ENCODE results near the gene CSNK1D. TPM values are rescaled to one million over a fixed set of nuclear protein-coding genes. Genes with fewer than 3 reads are reported as not detected.
A peak's percentile ranks its signal among the peaks of the same experiment; 100 is the strongest.

The CSNK1D gene
- total and polyA plus RNA-seq, 4 donors = 72.7 to 160 (median 123) TPM

GRCh38 chr17:82297280-82297713 is 23.8 kb upstream of the CSNK1D start:
- 13 to 29% methylated on average over 19 of the region's 19 CpGs for WGBS, 2 donors
- Histone ChIP-seq H3K36me3 (ENCODE audit: control insufficient read depth in 4 of 4, insufficient read depth in 4 of 4, low read length in 4 of 4) (no peaks in the 10 kb centered on the region), H3K27ac (ENCODE audit: low read depth in 1 of 2, low read length in 1 of 2) (peak overlapping the region; percentile 63 to 93), H3K27me3 (ENCODE audit: control insufficient read depth in 3 of 3, insufficient read depth in 3 of 3, low read length in 2 of 3) (no peaks in the 10 kb centered on the region), H3K4me1 (ENCODE audit: control insufficient read depth in 5 of 5, insufficient read depth in 5 of 5, low read length in 5 of 5) (peaks cover 7 to 21% (median 11%) of the 10 kb centered on the region in 5 donors), H3K9ac (ENCODE audit: insufficient read depth in 1 of 2, low read length in 2 of 2) (peak overlapping the region in 1 of 2 donors; percentile 68), H3K4me3 (no peak overlapping the region), H3K9me3 (ENCODE audit: control insufficient read depth in 4 of 4, insufficient read depth in 3 of 4, low read length in 3 of 4) (no peaks in the 10 kb centered on the region)
- TF ChIP-seq CTCF (IDR thresholded peaks at IDR 0.05; ENCODE audit: control extremely low read depth, extremely low read depth) = no peak
- peak in 1 of 3 donors; percentile 51 for DNase-seq
- peak; percentile 4 for ATAC-seq (ENCODE audit: insufficient read depth, low FRiP score)

- H3K9me3 ChIP-seq (ENCODE audit: control insufficient read depth in 4 of 4, insufficient read depth in 3 of 4, low read length in 3 of 4) = no peaks in the 10 kb centered on the region
- DNase-seq = no peak
- no peak for ATAC-seq (ENCODE audit: insufficient read depth, low FRiP score)
- no peak for TF ChIP-seq CTCF (IDR thresholded peaks at IDR 0.05; ENCODE audit: control extremely low read depth, extremely low read depth)
- H3K27ac ChIP-seq (ENCODE audit: low read depth in 1 of 2, low read length in 1 of 2) = peak overlapping the region; percentile 63 to 93
- H3K4me1 ChIP-seq (ENCODE audit: control insufficient read depth in 5 of 5, insufficient read depth in 5 of 5, low read length in 5 of 5) = peaks cover 7 to 24% (median 11%) of the 10 kb centered on the region in 5 donors
- H3K27me3 ChIP-seq (ENCODE audit: control insufficient read depth in 3 of 3, insufficient read depth in 3 of 3, low read length in 2 of 3) = no peaks in the 10 kb centered on the region
- no peaks in the 10 kb centered on the region for H3K36me3 ChIP-seq (ENCODE audit: control insufficient read depth in 4 of 4, insufficient read depth in 4 of 4, low read length in 4 of 4)
- no peak overlapping the region for H3K4me3 ChIP-seq
- WGBS, 2 donors = 24 to 38% methylated on average over 7 of the region's 7 CpGs
- H3K9ac ChIP-seq (ENCODE audit: insufficient read depth in 1 of 2, low read length in 2 of 2) = no peak overlapping the region
Measured at GRCh38 chr17:82296511-82297279, 23.2 kb upstream of the CSNK1D start.

- Histone ChIP-seq H3K4me1 (ENCODE audit: control insufficient read depth in 5 of 5, insufficient read depth in 5 of 5, low read length in 5 of 5) (peaks cover 7 to 21% (median 11%) of the 10 kb centered on the region in 5 donors), H3K9me3 (ENCODE audit: control insufficient read depth in 4 of 4, insufficient read depth in 3 of 4, low read length in 3 of 4) (no peaks in the 10 kb centered on the region), H3K4me3 (no peak overlapping the region), H3K9ac (ENCODE audit: insufficient read depth in 1 of 2, low read length in 2 of 2) (no peak overlapping the region), H3K36me3 (ENCODE audit: control insufficient read depth in 4 of 4, insufficient read depth in 4 of 4, low read length in 4 of 4) (no peaks in the 10 kb centered on the region), H3K27me3 (ENCODE audit: control insufficient read depth in 3 of 3, insufficient read depth in 3 of 3, low read length in 2 of 3) (no peaks in the 10 kb centered on the region), H3K27ac (ENCODE audit: low read depth in 1 of 2, low read length in 1 of 2) (no peak overlapping the region)
- no peak for TF ChIP-seq CTCF (IDR thresholded peaks at IDR 0.05; ENCODE audit: control extremely low read depth, extremely low read depth)
- DNase-seq (no peak), ATAC-seq (ENCODE audit: insufficient read depth, low FRiP score) (no peak)
- WGBS, 2 donors = 56 to 82% methylated on average over 4 of the region's 4 CpGs
Measured at GRCh38 chr17:82295472-82295814, 21.9 kb upstream of the CSNK1D start.
